Upper lobe of left lung (tissue), 6 donors: ENCODE measurements around the gene TMEM37. TPM values are rescaled to one million over a fixed set of nuclear protein-coding genes. Genes with fewer than 3 reads are reported as not detected.
A peak's percentile ranks its signal among the peaks of the same experiment; 100 is the strongest.

Source experiments
- ATAC-seq, 2 donors: fragments of 200-7000 bp; cut with Tn5 transposase; one replicate each; pipeline ENCODE4 v1.9.1; 2022; ENCODE audit warnings: mild to moderate bottlenecking in 2 of 2, moderate library complexity in 2 of 2; ENCODE audit not compliant: low FRiP score in 2 of 2
- DNase-seq, 2 donors: peaks; one replicate each; pipeline ENCODE4 v3.0.0-alpha.2; 2019 to 2020
- H3K27ac ChIP-seq, 4 donors: fragments of 200-600 bp; sonication (generic); one replicate each; pipeline ENCODE4 v1.5.1; 2016 to 2019
- H3K27me3 ChIP-seq, 4 donors: fragments of 200-600 bp; sonication (generic); one replicate each; pipeline ENCODE4 v1.5.1; 2017 to 2019
- H3K36me3 ChIP-seq, 4 donors: fragments of 200-600 bp; sonication (generic); one replicate each; pipeline ENCODE4 v1.5.1; 2016 to 2019
- H3K4me1 ChIP-seq, 4 donors: fragments of 200-600 bp; sonication (generic); one replicate each; pipeline ENCODE4 v1.5.1; 2018 to 2019
- H3K4me3 ChIP-seq, 4 donors: fragments of 200-600 bp; sonication (generic); one replicate each; pipeline ENCODE4 v1.5.1; 2017 to 2019; ENCODE audit warnings: mild to moderate bottlenecking in 2 of 4, moderate library complexity in 1 of 4
- H3K9me3 ChIP-seq, 4 donors: fragments of 200-600 bp; sonication (generic); one replicate each; pipeline ENCODE4 v1.5.1; 2018 to 2019
- EP300 ChIP-seq, 4 donors: sonication (generic); formaldehyde crosslinking; IDR thresholded peaks; one replicate each; pipeline ENCODE4 v1.5.1; 2017; ENCODE audit warnings: antibody characterized with exemption in 4 of 4, control low read depth in 2 of 4
- POLR2A ChIP-seq, 4 donors: fragments of 450-650 bp; IDR thresholded peaks; one replicate each; pipeline ENCODE4 v1.5.1; 2016 to 2017; ENCODE audit warnings: antibody characterized with exemption in 4 of 4, mild to moderate bottlenecking in 2 of 4
- POLR2AphosphoS5 ChIP-seq, 2 donors: sonication (generic); formaldehyde crosslinking; IDR thresholded peaks; one replicate each; pipeline ENCODE4 v1.5.1; 2017; ENCODE audit warnings: antibody characterized with exemption in 2 of 2
- WGBS, 2 donors: methylation state at CpG; one replicate each; pipeline ENCODE4 v1.1.5; 2017 to 2018; 5-methylcytosine and 5-hydroxymethylcytosine counted together
- total RNA-seq, 6 donors: library from RNA; depleted of rRNA in 4 of 6; stranded (reverse); fragments of >200 nt in 4 of 6; gene quantifications; one replicate each; pipeline versions ENCODE4 v1.1.0 to v1.2.1, GENCODE V29; 2016 to 2021
- TF ChIP-seq, protein P1 (sequence below), 6 experiments: fragments of 450-650 bp in 4 of 6; fragments of 200-600 bp in 2 of 6; sonication (generic) in 2 of 6; IDR thresholded peaks; one replicate each; pipeline ENCODE4 v1.5.1; 2016 to 2019; ENCODE audit warnings: antibody characterized with exemption in 6 of 6
- donor health status: DM: no; HTN: no; CAD: no; lungs with moderate emphysema.
- donor health status: DM: no; HTN: yes; CAD: no; lungs with severe emphysema.

TMEM37 gene
- total RNA-seq, 6 donors from 2014 or later = 9.3 to 28.5 (median 14.5) TPM

GRCh38 chr2:119442226-119442619 is 10.6 kb downstream of the TMEM37 start:
- H3K36me3 ChIP-seq = peaks cover 0 to 12% (median 5%) of the 10 kb centered on the region in 4 donors
- no peak for DNase-seq
- no peak for TF ChIP-seq POLR2A (IDR thresholded peaks at IDR 0.05)
- no peak for TF ChIP-seq EP300 (IDR thresholded peaks at IDR 0.05)
- TF ChIP-seq POLR2AphosphoS5 (IDR thresholded peaks at IDR 0.05) = no peak
- TF ChIP-seq, protein P1, sequence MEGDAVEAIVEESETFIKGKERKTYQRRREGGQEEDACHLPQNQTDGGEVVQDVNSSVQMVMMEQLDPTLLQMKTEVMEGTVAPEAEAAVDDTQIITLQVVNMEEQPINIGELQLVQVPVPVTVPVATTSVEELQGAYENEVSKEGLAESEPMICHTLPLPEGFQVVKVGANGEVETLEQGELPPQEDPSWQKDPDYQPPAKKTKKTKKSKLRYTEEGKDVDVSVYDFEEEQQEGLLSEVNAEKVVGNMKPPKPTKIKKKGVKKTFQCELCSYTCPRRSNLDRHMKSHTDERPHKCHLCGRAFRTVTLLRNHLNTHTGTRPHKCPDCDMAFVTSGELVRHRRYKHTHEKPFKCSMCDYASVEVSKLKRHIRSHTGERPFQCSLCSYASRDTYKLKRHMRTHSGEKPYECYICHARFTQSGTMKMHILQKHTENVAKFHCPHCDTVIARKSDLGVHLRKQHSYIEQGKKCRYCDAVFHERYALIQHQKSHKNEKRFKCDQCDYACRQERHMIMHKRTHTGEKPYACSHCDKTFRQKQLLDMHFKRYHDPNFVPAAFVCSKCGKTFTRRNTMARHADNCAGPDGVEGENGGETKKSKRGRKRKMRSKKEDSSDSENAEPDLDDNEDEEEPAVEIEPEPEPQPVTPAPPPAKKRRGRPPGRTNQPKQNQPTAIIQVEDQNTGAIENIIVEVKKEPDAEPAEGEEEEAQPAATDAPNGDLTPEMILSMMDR (IDR thresholded peaks at IDR 0.05) = no peak
- H3K27ac ChIP-seq = peak overlapping the region in 2 of 4 donors; percentile 34 to 46
- H3K9me3 ChIP-seq = no peaks in the 10 kb centered on the region
- no peak for ATAC-seq
- no peak overlapping the region for H3K4me3 ChIP-seq
- WGBS, 2 donors = 70 to 75% methylated on average over 7 of the region's 7 CpGs
- H3K4me1 ChIP-seq = peaks cover 0 to 9% (median 3%) of the 10 kb centered on the region in 4 donors
- no peaks in the 10 kb centered on the region for H3K27me3 ChIP-seq

- H3K27ac ChIP-seq = no peak overlapping the region
- H3K36me3 ChIP-seq = peaks cover 0 to 8% (median 2%) of the 10 kb centered on the region in 4 donors
- peak in 1 of 2 donors; percentile 15 for DNase-seq
- no peaks in the 10 kb centered on the region for H3K9me3 ChIP-seq
- WGBS, 2 donors = 86 to 92% methylated on average over 11 of the region's 11 CpGs
- TF ChIP-seq, protein P1 (IDR thresholded peaks at IDR 0.05) = no peak
- TF ChIP-seq POLR2AphosphoS5 (IDR thresholded peaks at IDR 0.05) (no peak), POLR2A (IDR thresholded peaks at IDR 0.05) (no peak), EP300 (IDR thresholded peaks at IDR 0.05) (no peak)
- H3K27me3 ChIP-seq = no peaks in the 10 kb centered on the region
- H3K4me3 ChIP-seq = no peak overlapping the region
- ATAC-seq = no peak
- H3K4me1 ChIP-seq = peaks cover 0 to 9% (median 3%) of the 10 kb centered on the region in 4 donors
Observed at GRCh38 chr2:119442850-119443249, 11.2 kb downstream of the TMEM37 start.

DNA sequence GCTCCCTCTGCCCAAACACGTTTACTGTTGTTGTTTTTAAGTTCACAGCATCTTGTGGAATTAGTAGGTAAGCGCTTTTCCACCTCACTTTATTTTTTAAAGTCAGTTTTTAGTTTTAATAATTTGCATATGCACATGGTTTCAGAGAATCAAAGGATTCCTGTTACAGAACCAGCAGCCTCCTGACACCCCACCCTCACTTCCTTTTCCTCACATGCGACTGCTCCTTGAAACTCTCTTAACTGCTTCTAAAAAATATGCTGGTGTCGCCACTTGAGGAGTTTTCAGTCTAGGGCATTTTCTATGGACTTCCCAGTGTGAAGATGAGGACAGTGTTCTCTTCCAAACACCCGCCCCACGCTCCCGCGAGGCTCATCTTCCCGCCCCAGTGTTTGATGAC is 14.4 kb downstream of the TMEM37 start:
- WGBS, 2 donors = 53 to 63% methylated on average over 9 of the region's 9 CpGs
- ATAC-seq = no peak
- H3K36me3 ChIP-seq = no peaks in the 10 kb centered on the region
- no peak for DNase-seq
- H3K4me1 ChIP-seq = peaks cover 0 to 5% (median 3%) of the 10 kb centered on the region in 4 donors
- H3K27me3 ChIP-seq = no peaks in the 10 kb centered on the region
- H3K9me3 ChIP-seq = no peaks in the 10 kb centered on the region
- TF ChIP-seq EP300 (IDR thresholded peaks at IDR 0.05) (no peak), POLR2A (IDR thresholded peaks at IDR 0.05) (no peak), POLR2AphosphoS5 (IDR thresholded peaks at IDR 0.05) (no peak)
- TF ChIP-seq, protein P1 (IDR thresholded peaks at IDR 0.05) = no peak
- no peak overlapping the region for H3K27ac ChIP-seq
- no peak overlapping the region for H3K4me3 ChIP-seq

GRCh38 chr2:119448427-119449141 is 16.9 kb downstream of the TMEM37 start:
- no peaks in the 10 kb centered on the region for H3K36me3 ChIP-seq
- H3K9me3 ChIP-seq = no peaks in the 10 kb centered on the region
- no peaks in the 10 kb centered on the region for H3K27me3 ChIP-seq
- H3K4me1 ChIP-seq = peaks cover 0 to 5% (median 3%) of the 10 kb centered on the region in 4 donors
- ATAC-seq = no peak
- DNase-seq = no peak
- WGBS, 2 donors = 79 to 90% methylated on average over 8 to 9 of the region's 9 CpGs
- no peak for TF ChIP-seq POLR2AphosphoS5 (IDR thresholded peaks at IDR 0.05)
- no peak for TF ChIP-seq POLR2A (IDR thresholded peaks at IDR 0.05)
- TF ChIP-seq EP300 (IDR thresholded peaks at IDR 0.05) = no peak
- TF ChIP-seq, protein P1 (IDR thresholded peaks at IDR 0.05) = no peak
- no peak overlapping the region for H3K27ac ChIP-seq
- no peak overlapping the region for H3K4me3 ChIP-seq

DNA sequence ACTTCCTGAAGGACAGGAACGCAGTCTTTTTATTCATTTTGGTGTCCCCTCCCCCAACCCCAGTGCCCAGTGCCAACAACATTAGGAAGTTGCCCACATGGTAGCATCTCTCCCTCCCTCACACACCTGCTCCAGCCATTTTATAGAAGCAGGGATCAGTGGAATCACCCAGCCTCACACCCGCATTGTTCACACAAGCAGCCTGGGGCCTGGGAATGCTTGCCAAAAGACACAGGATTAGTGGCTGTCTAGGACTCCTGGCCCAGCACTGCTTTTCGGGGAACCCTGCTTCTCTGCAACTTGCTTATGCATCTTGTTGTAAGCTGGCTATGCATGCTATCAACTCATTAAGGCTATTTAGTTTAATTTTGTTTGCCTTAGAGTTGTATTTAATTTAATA is 17.9 kb downstream of the TMEM37 start:
- DNase-seq (no peak), ATAC-seq (no peak)
- H3K27me3 ChIP-seq = no peaks in the 10 kb centered on the region

More for the DNA sequence above, 17.9 kb downstream of the TMEM37 start:
- WGBS, 2 donors = 71 to 83% methylated on average over 3 of the region's 3 CpGs
- Histone ChIP-seq H3K27ac (no peak overlapping the region), H3K36me3 (no peaks in the 10 kb centered on the region), H3K9me3 (no peaks in the 10 kb centered on the region), H3K4me3 (no peak overlapping the region), H3K4me1 (peaks cover 0 to 5% (median 3%) of the 10 kb centered on the region in 4 donors)
- TF ChIP-seq POLR2AphosphoS5 (IDR thresholded peaks at IDR 0.05) = no peak
